A549 treated with Mapracorat at 1 μM for 4 hours (cell line): ENCODE data around the gene KRTAP10-5. TPM values are rescaled to one million over a fixed set of nuclear protein-coding genes. Genes with fewer than 3 reads are reported as not detected.

Source experiments
- total RNA-seq: library from RNA; stranded (reverse); fragments of 200-300 nt; extraction: Qiagen RNA extraction; gene quantifications from 5 replicates; pipeline ENCODE4 v1.2.3, GENCODE V29; 2022

The KRTAP10-5 gene, protein sequence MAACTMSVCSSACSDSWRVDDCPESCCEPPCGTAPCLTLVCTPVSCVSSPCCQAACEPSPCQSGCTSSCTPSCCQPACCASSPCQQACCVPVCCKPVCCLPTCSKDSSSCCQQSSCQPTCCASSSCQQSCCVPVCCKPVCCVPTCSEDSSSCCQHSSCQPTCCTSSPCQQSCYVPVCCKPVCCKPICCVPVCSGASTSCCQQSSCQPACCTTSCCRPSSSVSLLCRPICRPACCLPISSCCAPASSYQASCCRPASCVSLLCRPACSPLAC
- not detected in 5 replicates for total RNA-seq

GRCh38 chr21:44580231-44580821 is at the start of gene KRTAP10-5:
TSS of gene KRTAP10-5 (minus strand) at chr21:44580604. CDS start at chr21:44580578, 26 bp downstream.

GRCh38 chr21:44626673-44627143 is 46.3 kb upstream of the KRTAP10-5 start, which contains the start of gene KRTAP10-9:
TSS of gene KRTAP10-9 (plus strand) at chr21:44627093. CDS start at chr21:44627172, 79 bp downstream.

DNA sequence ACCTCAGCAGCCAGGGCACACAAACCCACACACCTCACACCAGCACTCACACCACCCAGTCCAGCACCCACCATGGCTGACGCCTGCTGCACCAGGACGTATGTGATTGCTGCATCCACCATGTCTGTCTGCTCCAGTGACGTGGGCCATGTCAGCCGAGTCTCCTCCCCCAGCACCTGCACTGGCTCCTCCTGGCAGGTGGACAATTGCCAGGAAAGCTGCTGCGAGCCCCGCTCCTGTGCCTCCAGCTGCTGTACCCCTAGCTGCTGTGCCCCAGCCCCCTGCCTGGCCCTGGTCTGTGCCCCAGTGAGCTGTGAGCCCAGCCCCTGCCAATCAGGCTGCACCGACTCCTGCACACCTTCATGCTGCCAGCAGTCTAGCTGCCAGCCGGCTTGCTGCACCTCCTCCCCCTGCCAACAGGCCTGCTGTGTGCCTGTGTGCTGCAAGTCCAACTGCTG is 31.7 kb upstream of the KRTAP10-5 start, which contains the start of gene KRTAP10-8:
KRTAP10-8 (plus strand) TSS at position 51 of the 458 bp plus-strand sequence; CDS start at position 73, 22 bp downstream.

GRCh38 chr21:44600118-44600978 is 19.9 kb upstream of the KRTAP10-5 start, which contains the start of gene KRTAP10-7:
TSS of gene KRTAP10-7 (plus strand) at chr21:44600597. CDS start at chr21:44600622, 25 bp downstream.

DNA sequence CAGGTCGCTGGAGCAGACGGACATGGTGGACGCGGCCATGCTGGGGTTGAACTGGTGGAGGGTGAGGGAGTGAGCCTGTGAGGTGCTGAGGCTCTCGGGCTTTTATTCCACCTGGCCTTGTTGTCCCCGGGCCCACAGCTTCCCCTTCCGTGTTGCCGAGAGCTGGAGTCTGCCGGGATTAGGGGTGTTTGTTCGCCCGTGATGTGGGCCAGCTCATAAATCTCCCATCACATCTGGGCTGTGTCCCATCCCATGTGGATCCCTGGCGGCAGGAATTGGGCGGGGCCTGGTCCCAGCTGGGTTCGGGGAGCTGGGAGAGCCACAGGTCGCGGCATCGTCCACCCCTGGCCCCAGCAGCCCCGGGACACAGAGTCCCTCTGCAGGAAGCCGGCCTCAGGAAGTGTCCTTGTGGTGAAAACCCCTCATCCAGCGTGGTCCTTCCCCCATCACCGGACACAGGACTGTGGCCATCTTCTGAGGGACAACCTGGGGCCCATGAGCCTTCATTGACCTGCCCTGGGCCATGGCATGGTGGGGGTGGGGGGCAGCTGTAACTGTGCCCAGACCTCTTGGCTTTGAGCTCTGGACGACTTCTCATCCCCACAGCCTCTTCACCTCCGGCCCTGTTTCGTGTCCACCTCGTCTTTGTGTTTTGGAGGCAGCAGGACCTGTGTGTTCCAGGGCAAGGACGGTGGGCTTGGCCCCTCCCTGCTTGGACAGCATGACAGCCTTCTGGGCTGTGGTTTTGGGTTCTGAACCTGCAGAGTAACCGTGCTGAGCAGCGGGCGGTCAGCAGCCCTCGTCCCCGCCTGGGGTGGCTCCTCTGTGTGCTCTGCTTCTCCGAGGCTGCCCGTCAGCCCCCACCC is 12.3 kb upstream of the KRTAP10-5 start, which contains the start of gene KRTAP10-6:
KRTAP10-6 (minus strand) TSS at position 60 of the 866 bp plus-strand sequence; CDS start at position 39, 21 bp downstream.

GRCh38 chr21:44573630-44574456 is 6.6 kb downstream of the KRTAP10-5 start, which contains the start of gene KRTAP10-4:
TSS of gene KRTAP10-4 (plus strand) at chr21:44573729. CDS start at chr21:44573759, 30 bp downstream.

DNA sequence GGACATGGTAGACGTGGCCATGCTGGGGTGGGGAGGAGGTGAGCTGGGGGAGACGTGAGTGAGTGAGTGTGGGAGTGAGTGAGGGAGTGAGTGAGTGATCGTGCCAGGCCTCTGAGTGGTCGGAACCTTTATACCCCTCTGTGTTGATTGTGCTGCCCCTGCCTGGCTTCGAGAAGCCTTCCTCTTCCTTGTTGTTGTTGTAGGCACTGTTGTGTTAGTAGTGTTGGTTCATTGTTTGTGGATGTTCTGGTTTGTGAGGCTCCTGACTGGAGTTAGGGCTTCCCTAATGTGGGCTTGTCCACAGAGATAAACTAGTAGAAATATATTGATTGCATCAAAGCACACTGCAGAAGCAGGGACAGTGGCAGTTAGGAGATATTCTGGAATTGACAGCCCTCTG is 21.7 kb downstream of the KRTAP10-5 start, which contains the start of gene KRTAP10-3:
KRTAP10-3 (minus strand) TSS at position 101 of the 400 bp plus-strand sequence; CDS start at position 21, 80 bp downstream.

DNA sequence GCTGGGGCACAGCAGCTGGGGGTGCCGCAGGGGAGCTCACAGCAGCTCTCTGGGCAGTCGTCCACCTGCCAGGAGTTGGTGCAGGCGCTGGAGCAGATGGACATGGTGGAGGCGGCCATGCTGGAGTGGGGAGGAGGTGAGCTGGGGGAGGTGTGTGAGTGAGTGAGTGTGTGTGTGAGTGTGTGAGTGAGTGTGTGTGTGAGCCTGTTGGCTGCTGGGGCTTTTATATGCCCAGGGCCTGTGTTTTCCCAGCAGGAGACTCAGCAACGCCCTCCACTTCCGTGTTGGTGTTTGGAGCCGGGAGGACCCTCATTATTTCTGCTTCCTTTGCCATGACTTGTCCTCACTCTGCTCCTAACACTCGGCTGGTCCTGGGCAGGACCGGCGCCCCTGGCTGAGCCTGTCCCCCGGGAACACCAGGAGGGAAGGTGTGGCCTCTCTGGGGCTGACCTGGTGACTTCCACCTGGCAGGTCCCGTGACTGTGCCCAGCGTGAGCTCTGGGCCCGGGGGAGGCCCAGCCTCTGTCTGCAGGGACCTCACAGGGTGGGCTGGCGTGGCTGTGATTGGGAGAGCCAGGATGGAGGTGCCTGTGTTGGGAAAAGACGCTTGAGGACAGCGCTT is 29.0 kb downstream of the KRTAP10-5 start, which contains the start of gene KRTAP10-2:
KRTAP10-2 (minus strand) TSS at position 166 of the 622 bp plus-strand sequence; CDS start at position 119, 47 bp downstream.

GRCh38 chr21:44539991-44540666 is 40.3 kb downstream of the KRTAP10-5 start, which contains the start of gene KRTAP10-1:
TSS of gene KRTAP10-1 (minus strand) at chr21:44540195. CDS start at chr21:44540150, 45 bp downstream.

Other genes starting within 250 kb of the KRTAP10-5 start
- 5.2 to 11.5 TPM (median 8.8 TPM) in 5 replicates for gene CFAP410, start 241.2 kb downstream of the KRTAP10-5 start, total RNA-seq
- gene TRPM2, start 227.0 kb downstream of the KRTAP10-5 start, total RNA-seq: 5.5 to 10.6 TPM (median 8.1 TPM) in 5 replicates
- gene LRRC3, start 125.1 kb downstream of the KRTAP10-5 start, total RNA-seq: 1.5 to 2.3 TPM (median 2.1 TPM) in 5 replicates
- gene KRTAP10-1, start 40.4 kb downstream of the KRTAP10-5 start, total RNA-seq: not detected in 5 replicates
- gene KRTAP10-2, start 29.1 kb downstream of the KRTAP10-5 start, total RNA-seq: not detected in 5 replicates
- gene KRTAP10-3, start 21.8 kb downstream of the KRTAP10-5 start, total RNA-seq: not detected in 5 replicates
- gene KRTAP10-4, start 6.9 kb downstream of the KRTAP10-5 start, total RNA-seq: not detected in 5 replicates
- not detected in 5 replicates for gene KRTAP10-6, start 11.9 kb upstream of the KRTAP10-5 start, total RNA-seq
- gene KRTAP10-7, start 20.0 kb upstream of the KRTAP10-5 start, total RNA-seq: not detected in 5 replicates
- not detected in 5 replicates for gene KRTAP10-8, start 31.5 kb upstream of the KRTAP10-5 start, total RNA-seq
- not detected in 5 replicates for gene KRTAP10-9, start 46.5 kb upstream of the KRTAP10-5 start, total RNA-seq
- gene KRTAP10-10, start 56.8 kb upstream of the KRTAP10-5 start, total RNA-seq: not detected in 5 replicates
- gene KRTAP10-11, start 65.8 kb upstream of the KRTAP10-5 start, total RNA-seq: not detected in 5 replicates
- not detected in 5 replicates for gene KRTAP12-4, start 74.1 kb upstream of the KRTAP10-5 start, total RNA-seq
- not detected in 5 replicates for gene KRTAP12-3, start 77.3 kb upstream of the KRTAP10-5 start, total RNA-seq
- gene KRTAP12-2, start 86.3 kb upstream of the KRTAP10-5 start, total RNA-seq: not detected in 5 replicates
- gene KRTAP12-1, start 101.6 kb upstream of the KRTAP10-5 start, total RNA-seq: not detected in 5 replicates
- gene KRTAP10-12, start 116.6 kb upstream of the KRTAP10-5 start, total RNA-seq: not detected in 5 replicates
- gene TSPEAR, start 131.0 kb upstream of the KRTAP10-5 start, total RNA-seq: not detected in 5 replicates
- gene UBE2G2, start 221.2 kb upstream of the KRTAP10-5 start, total RNA-seq: 29.4 to 38.6 TPM (median 32.5 TPM) in 5 replicates
- gene SUMO3, start 237.5 kb upstream of the KRTAP10-5 start, total RNA-seq: 58.7 to 71.6 TPM (median 69.0 TPM) in 5 replicates